ENCODE results near the gene UTF1.

- TF ChIP-seq CTCF (IDR thresholded peaks at IDR 0.05): no peak
- no peak for TF ChIP-seq EZH2 (IDR thresholded peaks at IDR 0.05)
Observed at GRCh38 chr10:133211141-133211830, 18.7 kb upstream of the UTF1 start.
